UCSD-AML1 (cell line): Measurements from ENCODE around the gene RAC2.
"Not testable (repeated sequence)": the region's sequence is repeated elsewhere in the genome, so short reads cannot be mapped to it uniquely, and the experiment has no call there.

Source experiments
- DNase-seq: peaks from one replicate; lab custom pipeline; 2025; ENCODE audit not compliant: unreplicated experiment; lab: John Stamatoyannopoulos, UW

Gene RAC2

DNA sequence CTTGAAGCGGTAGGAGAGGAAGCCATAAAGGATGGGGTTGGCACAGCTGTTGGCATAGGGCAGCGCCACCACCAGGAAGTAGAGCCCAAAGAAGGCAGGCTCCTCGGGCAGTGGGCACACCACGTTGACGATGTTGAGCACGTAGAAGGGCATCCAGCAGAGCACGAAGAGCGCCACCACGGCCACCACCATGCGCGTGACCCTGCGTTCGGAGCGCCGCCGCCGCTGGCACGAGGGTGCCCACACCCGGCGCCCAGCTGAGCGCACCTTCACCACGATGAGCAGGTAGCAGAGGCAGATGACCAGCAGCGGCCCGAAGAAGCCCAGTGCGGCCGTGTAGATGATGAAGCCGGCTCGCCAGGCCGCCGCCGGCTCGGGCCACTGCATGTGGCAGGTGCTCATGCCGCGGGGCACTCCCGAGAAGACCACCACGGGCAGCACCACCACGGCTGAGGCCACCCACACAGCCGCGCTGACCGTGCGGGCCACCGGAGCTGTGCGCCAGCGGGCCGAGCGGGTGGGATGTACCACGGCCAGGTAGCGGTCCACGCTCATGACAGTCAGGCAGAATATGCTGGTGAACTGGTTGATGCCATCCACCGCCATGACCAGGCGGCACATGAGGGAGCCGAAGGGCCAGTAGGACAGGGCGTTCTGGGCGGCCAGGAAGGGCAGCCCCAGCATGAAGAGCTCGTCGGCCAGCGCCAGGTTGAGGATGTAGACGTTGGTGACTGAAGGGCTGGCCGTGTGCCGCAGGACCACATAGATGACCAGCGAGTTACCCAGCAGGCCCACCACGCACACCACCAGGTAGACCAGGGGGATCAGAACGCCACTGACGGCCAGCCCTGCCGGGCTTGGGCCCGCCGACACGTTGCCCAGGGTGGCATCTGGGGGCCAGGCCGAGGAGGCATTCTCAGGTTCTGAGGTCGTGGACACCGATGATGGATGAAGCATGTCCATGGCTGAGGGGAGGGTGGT, 36.9 kb downstream of the RAC2 start:
- DNase-seq, result no peak

- no peak for DNase-seq
These were observed 37.8 kb downstream of the RAC2 start for GRCh38 chr22:37206118-37206840.

DNA sequence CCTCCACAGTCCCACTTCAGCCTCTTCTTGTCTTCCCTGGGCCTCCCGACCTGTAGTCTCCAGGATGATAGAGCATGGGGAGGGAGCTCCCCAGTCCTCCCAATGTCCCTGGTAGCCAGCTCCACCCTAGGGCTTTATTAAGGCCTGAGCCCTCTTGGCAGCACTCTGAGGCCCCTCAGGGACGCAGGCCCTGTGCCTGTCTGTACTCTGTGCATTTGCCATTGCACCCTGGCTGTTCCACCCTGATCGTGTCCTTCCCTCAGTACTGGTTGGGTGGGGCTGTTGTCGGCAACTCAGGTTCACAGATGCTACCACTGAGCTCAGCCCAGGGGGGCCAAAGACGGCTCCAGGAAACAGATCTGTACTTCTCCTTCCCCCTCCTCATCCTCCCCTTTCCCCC, 39.0 kb downstream of the RAC2 start:
- DNase-seq, result no peak

DNA sequence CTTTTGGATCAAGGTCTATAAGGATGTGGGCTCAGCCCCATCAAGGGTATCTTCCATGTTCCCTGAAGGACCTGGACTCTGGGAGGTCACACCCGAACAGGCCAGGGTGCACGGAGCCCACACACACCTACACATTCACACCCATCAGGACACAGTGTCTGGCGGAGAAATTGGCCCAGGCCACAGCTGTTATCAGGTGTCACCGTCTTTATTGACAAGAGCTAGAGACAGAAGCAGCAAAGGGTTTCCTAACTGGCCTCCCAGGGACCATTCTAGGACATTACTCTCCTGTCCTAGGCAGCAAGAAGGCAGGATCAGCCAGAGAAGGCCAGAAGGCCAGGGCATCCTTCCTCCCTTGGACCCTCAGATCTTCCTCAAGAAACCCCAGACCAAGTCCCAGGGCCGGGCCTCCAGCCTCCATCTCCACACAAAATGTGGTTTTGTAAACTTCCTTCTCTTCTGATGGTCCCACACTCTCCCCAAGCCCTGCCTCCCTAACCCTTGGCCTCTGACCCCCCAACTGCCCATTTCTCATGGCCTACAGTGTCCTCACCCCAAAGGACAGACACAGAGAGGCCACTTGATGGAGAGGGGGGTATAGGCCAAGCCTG, 39.9 kb downstream of the RAC2 start:
- no peak for DNase-seq

GRCh38 chr22:37203354-37204044, 40.6 kb downstream of the RAC2 start:
- DNase-seq, result no peak

- no peak for DNase-seq
These were observed 41.4 kb downstream of the RAC2 start for GRCh38 chr22:37202716-37203115.

GRCh38 chr22:37202001-37202555, 42.0 kb downstream of the RAC2 start:
- no peak for DNase-seq

- DNase-seq, result not testable (repeated sequence)
These were observed 42.6 kb downstream of the RAC2 start for GRCh38 chr22:37201443-37201820.

DNA sequence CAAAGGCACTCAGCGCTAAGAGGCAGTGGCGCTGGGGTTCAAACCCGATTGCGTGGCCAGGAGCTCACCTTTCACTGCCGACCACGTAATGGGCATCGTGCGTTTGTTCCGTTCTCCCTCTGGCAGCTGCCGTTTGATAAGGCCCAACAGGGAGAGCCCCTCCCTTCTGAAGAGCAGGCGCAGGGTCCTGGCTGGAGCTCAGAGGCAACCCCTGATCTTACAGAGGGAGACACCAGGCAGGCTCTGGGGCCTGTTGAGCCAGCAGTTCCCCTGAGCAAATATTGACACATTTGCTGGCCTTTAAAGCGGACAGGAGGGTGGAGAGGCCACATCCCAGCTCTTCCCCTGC, 44.3 kb downstream of the RAC2 start:
- DNase-seq, result no peak

- DNase-seq, result peak; percentile 99
These were observed 44.8 kb downstream of the RAC2 start for GRCh38 chr22:37199103-37199759.

- DNase-seq, result peak; percentile 86
These were observed 45.6 kb downstream of the RAC2 start for GRCh38 chr22:37198258-37199102.

GRCh38 chr22:37197451-37198257, 46.4 kb downstream of the RAC2 start:
- DNase-seq, result no peak

- DNase-seq, result no peak
These were observed 47.3 kb downstream of the RAC2 start for GRCh38 chr22:37196539-37197450.

DNA sequence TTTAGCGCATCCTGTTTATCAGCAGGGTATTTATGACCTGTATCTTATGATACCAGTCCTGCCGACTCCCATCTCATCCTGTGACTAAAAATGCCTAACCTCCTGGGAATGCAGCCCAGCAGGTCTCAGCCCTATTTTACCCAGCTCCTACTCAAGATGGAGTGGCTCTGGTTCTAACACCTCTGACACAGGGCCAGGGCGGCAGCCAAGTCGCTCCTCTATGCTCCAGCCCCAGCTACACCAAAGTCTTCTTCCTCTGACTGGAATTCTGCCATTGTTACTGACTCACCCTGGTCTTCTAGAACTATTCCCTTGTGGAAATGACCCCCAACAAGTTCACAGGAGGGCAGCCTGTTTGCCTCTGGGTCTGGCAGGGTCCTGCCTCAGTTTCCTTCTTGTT, 48.1 kb downstream of the RAC2 start:
- no peak for DNase-seq

GRCh38 chr22:37194750-37195149, 49.3 kb downstream of the RAC2 start:
- DNase-seq, result no peak

GRCh38 chr22:37193629-37194191, 50.4 kb downstream of the RAC2 start:
- DNase-seq, result peak; percentile 77

DNA sequence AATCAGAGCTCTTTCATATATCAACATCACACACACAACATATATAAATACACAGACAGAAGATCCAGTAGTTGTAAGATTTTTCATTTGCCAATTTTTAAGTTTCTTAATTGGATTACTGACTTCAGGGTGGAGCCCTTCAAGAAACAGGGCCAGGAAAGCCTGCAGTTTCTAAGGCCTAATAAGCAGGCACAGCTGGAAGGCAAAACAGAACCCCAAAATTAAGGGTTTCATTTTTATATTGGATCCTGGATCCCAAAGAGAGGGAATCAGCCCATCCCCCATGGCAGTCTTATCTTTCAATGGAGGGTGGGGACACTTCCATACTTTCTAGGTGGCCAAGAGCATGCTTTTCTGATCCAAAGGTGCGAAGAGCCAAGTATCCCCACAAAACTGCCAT, 51.3 kb downstream of the RAC2 start:
- DNase-seq, result no peak
